ENCODE measurements around the gene TMEM174. TPM values are rescaled to one million over a fixed set of nuclear protein-coding genes. Genes with fewer than 3 reads are reported as not detected.

TMEM174 gene
- total and polyA plus RNA-seq, 2 of the 4 experiments (the other 2 are of a cell fraction), result not detected

- Histone ChIP-seq H3K56ac (ENCODE audit: extremely low read depth, insufficient read depth, low read length) (no peak overlapping the region), H2BK5ac (ENCODE audit: low read depth, low read length, poor library complexity, severe bottlenecking) (no peak overlapping the region), H2AK9ac (replicated peaks; ENCODE audit: low read depth, low read length, poor library complexity) (no peak overlapping the region), H2AK5ac (ENCODE audit: low read depth, low read length) (no peak overlapping the region), H4K91ac (ENCODE audit: insufficient read depth, low read depth, low read length) (no peak overlapping the region), H3K14ac (replicated peaks; ENCODE audit: low read depth, low read length) (no peak overlapping the region), H3K18ac (ENCODE audit: low read depth, low read length) (no peak overlapping the region), H3K79me1 (ENCODE audit: low read depth in 1 of 2, low read length in 2 of 2) (no peaks in the 10 kb centered on the region), H3K9me3 (ENCODE audit: control insufficient read depth, insufficient read depth, low read length) (peaks cover 8% of the 10 kb centered on the region), H3K27me3 (ENCODE audit: control insufficient read depth, insufficient read depth, low read length) (peaks cover 2% of the 10 kb centered on the region; the same call in 1 of the 2 replicates), H3K9me1 (ENCODE audit: insufficient read depth, low read length) (no peaks in the 10 kb centered on the region), H3K9ac (ENCODE audit: low read depth, low read length) (no peak overlapping the region), H4K20me1 (ENCODE audit: insufficient read depth, low read length) (no peaks in the 10 kb centered on the region), H3K23ac (ENCODE audit: low read depth, low read length) (no peak overlapping the region), H3K36me3 (ENCODE audit: control insufficient read depth, insufficient read depth, low read length) (no peaks in the 10 kb centered on the region), H4K8ac (ENCODE audit: low read depth in 2 of 2, low read length in 2 of 2) (no peak overlapping the region), H3K27ac (ENCODE audit: insufficient read depth, low read length) (no peak overlapping the region), H3K4me2 (ENCODE audit: low read depth, low read length) (no peak overlapping the region), H2BK15ac (ENCODE audit: low read depth, low read length) (no peak overlapping the region), H2AFZ (replicated peaks; ENCODE audit: low read length, poor library complexity) (no peak overlapping the region), H2BK120ac (ENCODE audit: low read depth, low read length) (no peak overlapping the region), H2BK20ac (ENCODE audit: low read depth, low read length) (no peak overlapping the region), H3K4me3 (ENCODE audit: insufficient read depth, low read depth, low read length) (no peak overlapping the region), H4K5ac (ENCODE audit: low read depth, low read length) (no peak overlapping the region), H3K4me1 (ENCODE audit: control insufficient read depth, insufficient read depth, low read length) (no peaks in the 10 kb centered on the region), H3K4ac (ENCODE audit: low read depth, low read length) (no peak overlapping the region)
- in situ Hi-C loops (cut with MboI; ENCODE audit: low sequenced_read_pairs), result loop anchor here (5.0 kb wide), 1 partner anchor 123 kb away; no protein-coding TSS in a partner anchor
- TF ChIP-seq NFE2L2 (IDR thresholded peaks at IDR 0.05; ENCODE audit: low read depth, low read length) (no peak), FOS (IDR thresholded peaks at IDR 0.05; ENCODE audit: low read depth, low read length) (no peak), RFX5 (IDR thresholded peaks at IDR 0.05; ENCODE audit: low read depth, low read length) (no peak), RCOR1 (IDR thresholded peaks at IDR 0.05; ENCODE audit: insufficient replicate concordance, low read length) (no peak), USF2 (IDR thresholded peaks at IDR 0.05; ENCODE audit: low read depth, low read length) (no peak), MAZ (IDR thresholded peaks at IDR 0.05; ENCODE audit: borderline replicate concordance, low read depth, low read length) (no peak), POLR2A (IDR thresholded peaks at IDR 0.05; ENCODE audit: low read depth, low read length) (no peak), CEBPB (IDR thresholded peaks at IDR 0.05; ENCODE audit: low read depth, low read length) (no peak), SMC3 (IDR thresholded peaks at IDR 0.05; ENCODE audit: low read depth, low read length) (no peak), CTCF (conservative IDR thresholded peaks at IDR 0.05; ENCODE audit: low read depth, low read length) (no peak), MAFK (IDR thresholded peaks at IDR 0.05; ENCODE audit: low read depth, low read length) (no peak), RAD21 (IDR thresholded peaks at IDR 0.05; ENCODE audit: low read length) (no peak), BHLHE40 (IDR thresholded peaks at IDR 0.05; ENCODE audit: low read depth, low read length) (no peak)
- no TSS peak for BruUV-seq (replicated peaks)
- DNase-seq, result no peak
- POLR2A ChIA-PET (ENCODE audit: unreplicated experiment), result no interaction called here
- CTCF ChIA-PET, result no interaction called here
- intact Hi-C loops (cut with micrococcal nuclease), result no loop called here
- WGBS, 2 experiments (ENCODE audit: extremely low coverage in 2 of 2, insufficient read length in 1 of 2), result 100% methylated on average over 1 of the region's 3 CpGs; no CpG with 5 or more reads in 1 of the 2 experiments
- ATAC-seq (ENCODE audit: low read depth), result no peak
- dilution Hi-C loops (cut with HindIII; ENCODE audit: low sequenced_read_pairs, unreplicated experiment), result no loop called here
Measured at GRCh38 chr5:73205305-73205704, 32.3 kb downstream of the TMEM174 start.

All from IMR-90 (cell line).